GM12801 (cell line): ENCODE data around the gene NEIL1.

Experiments
- CTCF ChIP-seq: IDR thresholded peaks from one replicate; pipeline ENCODE4 v1.5.1; 2011; ENCODE audit warnings: control low read depth; ENCODE audit not compliant: insufficient read length; ENCODE audit errors: extremely low read depth

Gene NEIL1

GRCh38 chr15:75348562-75349350 lies 1.9 kb downstream of the NEIL1 start:
- no peak for TF ChIP-seq CTCF

- no peak for TF ChIP-seq CTCF
These were observed 3.2 kb downstream of the NEIL1 start for GRCh38 chr15:75349851-75350588.

- TF ChIP-seq CTCF: no peak
These were observed 3.9 kb downstream of the NEIL1 start for GRCh38 chr15:75350601-75351361.

DNA sequence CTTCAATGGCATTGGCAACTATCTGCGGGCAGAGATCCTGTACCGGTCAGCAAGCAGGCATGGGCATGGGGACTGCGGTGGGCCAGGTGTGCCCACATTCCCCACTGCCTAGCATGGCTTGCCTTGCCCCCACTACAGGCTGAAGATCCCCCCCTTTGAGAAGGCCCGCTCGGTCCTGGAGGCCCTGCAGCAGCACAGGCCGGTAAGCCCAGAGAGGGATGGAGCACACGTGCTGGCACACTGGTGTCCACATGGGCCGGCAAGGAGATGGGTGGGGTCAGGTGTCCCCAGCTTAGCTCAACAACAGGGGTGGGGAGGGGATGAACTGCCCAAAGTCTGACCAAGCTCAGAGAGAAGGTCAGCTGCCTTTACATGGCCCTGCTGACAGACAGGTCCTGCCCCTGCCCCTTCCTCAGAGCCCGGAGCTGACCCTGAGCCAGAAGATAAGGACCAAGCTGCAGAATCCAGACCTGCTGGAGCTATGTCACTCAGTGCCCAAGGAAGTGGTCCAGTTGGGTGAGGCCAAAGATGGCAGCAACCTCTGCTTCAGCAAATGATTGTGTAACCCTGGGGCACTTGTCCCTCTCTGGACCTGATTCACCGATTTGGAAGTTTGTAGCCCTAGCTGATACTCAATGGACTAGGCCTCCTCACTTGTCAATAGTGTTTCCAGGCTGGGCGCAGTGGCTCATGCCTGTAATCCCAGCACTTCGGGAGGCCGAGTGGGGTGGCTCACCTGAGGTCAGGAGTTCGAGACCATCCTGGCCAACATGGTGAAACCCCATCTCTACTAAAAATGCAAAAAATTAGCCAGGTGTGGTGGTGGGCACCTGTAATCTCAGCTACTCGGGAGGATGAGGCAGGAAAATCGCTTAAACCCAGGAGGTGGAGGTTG lies 5.6 kb downstream of the NEIL1 start:
- TF ChIP-seq CTCF: no peak

GRCh38 chr15:75353604-75354003 lies 6.8 kb downstream of the NEIL1 start:
- TF ChIP-seq CTCF: no peak

DNA sequence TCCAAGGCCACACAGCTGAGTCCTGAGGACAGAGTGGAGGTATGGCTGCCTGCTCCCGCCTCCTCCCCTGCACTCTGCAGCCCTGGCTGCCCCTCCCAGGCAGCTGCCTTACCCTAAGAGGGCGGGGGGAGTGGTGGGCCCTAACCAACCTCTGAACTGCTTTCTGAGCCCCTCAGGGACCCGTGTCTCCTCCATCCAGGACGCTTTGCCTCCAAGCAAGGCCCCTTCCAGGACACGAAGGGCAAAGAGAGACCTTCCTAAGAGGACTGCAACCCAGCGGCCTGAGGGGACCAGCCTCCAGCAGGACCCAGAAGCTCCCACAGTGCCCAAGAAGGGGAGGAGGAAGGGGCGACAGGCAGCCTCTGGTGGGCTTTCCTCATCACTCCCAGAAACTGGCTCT lies 7.6 kb downstream of the NEIL1 start:
- TF ChIP-seq CTCF: no peak
